CD4-positive, CD25-positive, alpha-beta regulatory T cell (primary cell): ENCODE data around the gene CHMP6. TPM values are rescaled to one million over a fixed set of nuclear protein-coding genes. Genes with fewer than 3 reads are reported as not detected.

Experiments
- ATAC-seq, 2 donors: fragments of 150-1000 bp; cut with Tn5 transposase; one replicate each; pipeline ENCODE4 v1.10.0; 2021; ENCODE audit warnings: low read depth in 2 of 2, moderate number of reproducible peaks in 2 of 2, moderate library complexity in 1 of 2
- DNase-seq, 3 donors: peaks; one replicate each; pipeline versions ENCODE4 v3.0.0 to v3.0.0-alpha.2; 2012 to 2022; ENCODE audit warnings: mixed read lengths in 1 of 3
- H3K27ac ChIP-seq: one replicate; pipeline ENCODE4 v1.7.0; 2013; ENCODE audit warnings: mild to moderate bottlenecking, low read length; ENCODE audit not compliant: insufficient read depth, poor library complexity, severe bottlenecking
- H3K27me3 ChIP-seq: one replicate; pipeline ENCODE4 v1.7.0; 2013; ENCODE audit warnings: low read length; ENCODE audit not compliant: control insufficient read depth, insufficient read depth
- H3K36me3 ChIP-seq: one replicate; pipeline ENCODE4 v1.7.0; 2013; ENCODE audit warnings: mild to moderate bottlenecking, low read length, moderate library complexity; ENCODE audit not compliant: control insufficient read depth, insufficient read depth
- H3K4me1 ChIP-seq: 2 replicates; pipeline ENCODE4 v1.7.0; 2013; ENCODE audit warnings: mild to moderate bottlenecking, low read length; ENCODE audit not compliant: insufficient read depth, control insufficient read depth, poor library complexity, severe bottlenecking
- H3K4me3 ChIP-seq: one replicate; pipeline ENCODE4 v1.7.0; 2013; ENCODE audit warnings: low read depth, mild to moderate bottlenecking, low read length, moderate library complexity
- H3K9me3 ChIP-seq, 2 experiments: 1 replicate in 1 of 2; 2 replicates in 1 of 2; pipeline ENCODE4 v1.7.0; 2013; ENCODE audit warnings: low read length in 2 of 2, mild to moderate bottlenecking in 1 of 2, moderate library complexity in 1 of 2; ENCODE audit not compliant: control insufficient read depth in 2 of 2
- H3K27ac Mint-ChIP-seq, 3 donors: one replicate each; pipeline ENCODE4 v1.8.0; 2020 to 2022; ENCODE audit warnings: mild to moderate bottlenecking in 3 of 3, mixed read lengths in 3 of 3, moderate library complexity in 2 of 3
- H3K27me3 Mint-ChIP-seq: one replicate; pipeline ENCODE4 v1.8.0; 2022; ENCODE audit warnings: mild to moderate bottlenecking, mixed read lengths
- H3K36me3 Mint-ChIP-seq: one replicate; pipeline ENCODE4 v1.8.0; 2020; ENCODE audit warnings: mixed read lengths
- H3K4me1 Mint-ChIP-seq, 4 donors: one replicate each; pipeline ENCODE4 v1.8.0; 2020 to 2022; ENCODE audit warnings: mixed read lengths in 4 of 4, mild to moderate bottlenecking in 1 of 4
- H3K4me3 Mint-ChIP-seq, 4 donors: one replicate each; pipeline ENCODE4 v1.8.0; 2020 to 2022; ENCODE audit warnings: mild to moderate bottlenecking in 4 of 4, mixed read lengths in 4 of 4, moderate library complexity in 3 of 4
- H3K9me3 Mint-ChIP-seq, 7 donors: one replicate each; pipeline ENCODE4 v1.8.0; 2020 to 2022; ENCODE audit warnings: mixed read lengths in 7 of 7, mild to moderate bottlenecking in 3 of 7, moderate library complexity in 2 of 7
- polyA plus RNA-seq, 4 donors: library from polyadenylated mRNA; unstranded; fragments of 300-500 nt; fragmentation: Illumina TruSeq; gene quantifications; one replicate each; pipeline ENCODE4 v1.2.3, GENCODE V29; 2021
- total RNA-seq: library from RNA; stranded (reverse); gene quantifications from one replicate; pipeline ENCODE4 v1.2.3, GENCODE V29; 2022

CHMP6 gene
- total and polyA plus RNA-seq, 5 donors from 2014 or later = 25.5 to 43.5 (median 38.4) TPM

GRCh38 chr17:81018044-81018802, 26.6 kb downstream of the CHMP6 start:
- H3K9me3 Mint-ChIP-seq = peaks cover 0 to 6% (median 3%) of the 10 kb centered on the region in 7 donors
- Histone ChIP-seq H3K36me3 (no peaks in the 10 kb centered on the region), H3K27me3 (no peaks in the 10 kb centered on the region), H3K27ac (peak overlapping the region; percentile 76), H3K4me1 (peaks cover 22% of the 10 kb centered on the region), H3K9me3 (peaks cover 0 to 4% of the 10 kb centered on the region in 2 experiments), H3K4me3 (peak overlapping the region; percentile 82)
- peaks cover 16 to 46% (median 24%) of the 10 kb centered on the region in 4 donors for H3K4me1 Mint-ChIP-seq
- H3K27ac Mint-ChIP-seq = peak overlapping the region; percentile 89 to 98 (median 93)
- H3K36me3 Mint-ChIP-seq = peaks cover 4% of the 10 kb centered on the region
- H3K4me3 Mint-ChIP-seq = peak overlapping the region; percentile 86 to 93 (median 90)
- DNase-seq = peak in 2 of 3 donors; percentile 54 to 95
- H3K27me3 Mint-ChIP-seq = no peaks in the 10 kb centered on the region
- ATAC-seq = peak; percentile 81 to 87

GRCh38 chr17:81019563-81020442, 28.2 kb downstream of the CHMP6 start:
- H3K9me3 Mint-ChIP-seq = peaks cover 0 to 5% (median 1%) of the 10 kb centered on the region in 7 donors
- no peak overlapping the region for H3K27ac ChIP-seq
- peak overlapping the region; percentile 86 to 93 (median 87) for H3K27ac Mint-ChIP-seq
- peak overlapping the region in 3 of 4 donors; percentile 34 to 92 (median 46) for H3K4me3 Mint-ChIP-seq
- peaks cover 0 to 4% of the 10 kb centered on the region in 2 experiments for H3K9me3 ChIP-seq
- H3K36me3 Mint-ChIP-seq = peaks cover 4% of the 10 kb centered on the region
- H3K4me1 Mint-ChIP-seq = peaks cover 16 to 50% (median 24%) of the 10 kb centered on the region in 4 donors
- peaks cover 29% of the 10 kb centered on the region for H3K4me1 ChIP-seq
- no peaks in the 10 kb centered on the region for H3K27me3 Mint-ChIP-seq
- ATAC-seq (no peak), DNase-seq (no peak)
- no peaks in the 10 kb centered on the region for H3K27me3 ChIP-seq
- no peak overlapping the region for H3K4me3 ChIP-seq
- no peaks in the 10 kb centered on the region for H3K36me3 ChIP-seq

- Histone ChIP-seq H3K9me3 (peaks cover 0 to 4% of the 10 kb centered on the region in 2 experiments), H3K36me3 (no peaks in the 10 kb centered on the region), H3K27ac (no peak overlapping the region), H3K27me3 (no peaks in the 10 kb centered on the region), H3K4me1 (peaks cover 29% of the 10 kb centered on the region), H3K4me3 (no peak overlapping the region)
- peaks cover 4% of the 10 kb centered on the region for H3K36me3 Mint-ChIP-seq
- peaks cover 0 to 5% (median 1%) of the 10 kb centered on the region in 7 donors for H3K9me3 Mint-ChIP-seq
- H3K4me3 Mint-ChIP-seq = no peak overlapping the region
- H3K4me1 Mint-ChIP-seq = peaks cover 16 to 50% (median 24%) of the 10 kb centered on the region in 4 donors
- DNase-seq (no peak), ATAC-seq (no peak)
- H3K27ac Mint-ChIP-seq = peak overlapping the region in 2 of 3 donors; percentile 71 to 93
- H3K27me3 Mint-ChIP-seq = no peaks in the 10 kb centered on the region
These were observed 28.8 kb downstream of the CHMP6 start for GRCh38 chr17:81020443-81020766.

GRCh38 chr17:81020767-81021497, 29.3 kb downstream of the CHMP6 start:
- H3K27ac ChIP-seq = no peak overlapping the region
- H3K27me3 Mint-ChIP-seq = no peaks in the 10 kb centered on the region
- peaks cover 0 to 5% (median 0%) of the 10 kb centered on the region in 7 donors for H3K9me3 Mint-ChIP-seq
- peaks cover 29% of the 10 kb centered on the region for H3K4me1 ChIP-seq
- ATAC-seq (no peak), DNase-seq (no peak)
- no peaks in the 10 kb centered on the region for H3K36me3 Mint-ChIP-seq
- peak overlapping the region in 1 of 3 donors; percentile 62 for H3K27ac Mint-ChIP-seq
- H3K9me3 ChIP-seq = peaks cover 0 to 4% of the 10 kb centered on the region in 2 experiments
- H3K36me3 ChIP-seq = no peaks in the 10 kb centered on the region
- H3K4me3 Mint-ChIP-seq = no peak overlapping the region
- H3K4me3 ChIP-seq = no peak overlapping the region
- H3K27me3 ChIP-seq = no peaks in the 10 kb centered on the region
- H3K4me1 Mint-ChIP-seq = peaks cover 11 to 50% (median 24%) of the 10 kb centered on the region in 4 donors

GRCh38 chr17:81021531-81022343, 30.1 kb downstream of the CHMP6 start:
- Mint-ChIP-seq H3K27ac (peak overlapping the region in 1 of 3 donors; percentile 48), H3K9me3 (peaks cover 0 to 3% (median 0%) of the 10 kb centered on the region in 7 donors), H3K4me3 (no peak overlapping the region)

GRCh38 chr17:81022344-81022676, 30.7 kb downstream of the CHMP6 start:
- DNase-seq = no peak
- H3K27ac ChIP-seq = no peak overlapping the region
- peaks cover 8% of the 10 kb centered on the region for H3K27me3 Mint-ChIP-seq
- no peak overlapping the region for H3K4me3 Mint-ChIP-seq
- no peaks in the 10 kb centered on the region for H3K36me3 ChIP-seq
- no peaks in the 10 kb centered on the region for H3K36me3 Mint-ChIP-seq
- peak overlapping the region in 1 of 3 donors; percentile 48 for H3K27ac Mint-ChIP-seq
- H3K9me3 ChIP-seq = no peaks in the 10 kb centered on the region
- peaks cover 0 to 2% (median 0%) of the 10 kb centered on the region in 7 donors for H3K9me3 Mint-ChIP-seq
- ATAC-seq = no peak
- H3K4me1 ChIP-seq = peaks cover 26% of the 10 kb centered on the region
- peaks cover 11 to 40% (median 19%) of the 10 kb centered on the region in 4 donors for H3K4me1 Mint-ChIP-seq
- H3K4me3 ChIP-seq = no peak overlapping the region
- no peaks in the 10 kb centered on the region for H3K27me3 ChIP-seq

More at GRCh38 chr17:81021531-81022343, 30.1 kb downstream of the CHMP6 start:
- Mint-ChIP-seq H3K4me1 (peaks cover 11 to 45% (median 23%) of the 10 kb centered on the region in 4 donors), H3K27me3 (peaks cover 3% of the 10 kb centered on the region), H3K36me3 (no peaks in the 10 kb centered on the region)
- H3K9me3 ChIP-seq = no peaks in the 10 kb centered on the region
- H3K27ac ChIP-seq = no peak overlapping the region
- no peaks in the 10 kb centered on the region for H3K36me3 ChIP-seq
- H3K4me3 ChIP-seq = no peak overlapping the region
- H3K27me3 ChIP-seq = no peaks in the 10 kb centered on the region
- peaks cover 29% of the 10 kb centered on the region for H3K4me1 ChIP-seq
- no peak for DNase-seq
- no peak for ATAC-seq
